AG09319 (cell line): ENCODE results near the gene HK1.

Experiments
- DNase-seq: peaks from one replicate; pipeline ENCODE4 v3.0.0-alpha.2; 2010; ENCODE audit warnings: low read depth; ENCODE audit errors: extremely low read depth
- TF ChIP-seq, protein P1 (sequence below): IDR thresholded peaks from 2 replicates; pipeline ENCODE4 v1.5.1; 2011; ENCODE audit warnings: low read depth, mild to moderate bottlenecking, inconsistent platforms, low read length, moderate library complexity

Gene HK1

DNA sequence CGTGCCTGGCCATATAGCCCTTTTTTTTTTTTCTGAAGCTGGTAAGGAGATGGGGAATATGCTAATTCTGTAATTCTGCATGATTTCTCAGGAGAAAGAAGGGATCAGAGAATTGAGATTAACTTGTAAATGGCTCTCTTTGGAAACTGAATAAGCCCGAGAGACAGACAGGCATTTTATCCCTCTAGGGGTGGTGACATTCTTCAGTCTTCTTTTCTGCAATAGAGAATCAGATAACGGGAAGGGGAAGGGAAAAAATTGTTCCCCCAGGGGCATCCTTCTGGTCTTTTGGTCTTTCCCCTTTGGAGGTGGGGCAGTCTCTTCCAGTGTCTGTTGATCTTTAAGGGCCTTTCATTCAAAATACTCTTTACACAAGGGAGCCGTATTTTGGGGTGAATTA is 34.2 kb downstream of the HK1 start:
- TF ChIP-seq, protein P1, sequence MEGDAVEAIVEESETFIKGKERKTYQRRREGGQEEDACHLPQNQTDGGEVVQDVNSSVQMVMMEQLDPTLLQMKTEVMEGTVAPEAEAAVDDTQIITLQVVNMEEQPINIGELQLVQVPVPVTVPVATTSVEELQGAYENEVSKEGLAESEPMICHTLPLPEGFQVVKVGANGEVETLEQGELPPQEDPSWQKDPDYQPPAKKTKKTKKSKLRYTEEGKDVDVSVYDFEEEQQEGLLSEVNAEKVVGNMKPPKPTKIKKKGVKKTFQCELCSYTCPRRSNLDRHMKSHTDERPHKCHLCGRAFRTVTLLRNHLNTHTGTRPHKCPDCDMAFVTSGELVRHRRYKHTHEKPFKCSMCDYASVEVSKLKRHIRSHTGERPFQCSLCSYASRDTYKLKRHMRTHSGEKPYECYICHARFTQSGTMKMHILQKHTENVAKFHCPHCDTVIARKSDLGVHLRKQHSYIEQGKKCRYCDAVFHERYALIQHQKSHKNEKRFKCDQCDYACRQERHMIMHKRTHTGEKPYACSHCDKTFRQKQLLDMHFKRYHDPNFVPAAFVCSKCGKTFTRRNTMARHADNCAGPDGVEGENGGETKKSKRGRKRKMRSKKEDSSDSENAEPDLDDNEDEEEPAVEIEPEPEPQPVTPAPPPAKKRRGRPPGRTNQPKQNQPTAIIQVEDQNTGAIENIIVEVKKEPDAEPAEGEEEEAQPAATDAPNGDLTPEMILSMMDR = no peak
- DNase-seq = no peak

DNA sequence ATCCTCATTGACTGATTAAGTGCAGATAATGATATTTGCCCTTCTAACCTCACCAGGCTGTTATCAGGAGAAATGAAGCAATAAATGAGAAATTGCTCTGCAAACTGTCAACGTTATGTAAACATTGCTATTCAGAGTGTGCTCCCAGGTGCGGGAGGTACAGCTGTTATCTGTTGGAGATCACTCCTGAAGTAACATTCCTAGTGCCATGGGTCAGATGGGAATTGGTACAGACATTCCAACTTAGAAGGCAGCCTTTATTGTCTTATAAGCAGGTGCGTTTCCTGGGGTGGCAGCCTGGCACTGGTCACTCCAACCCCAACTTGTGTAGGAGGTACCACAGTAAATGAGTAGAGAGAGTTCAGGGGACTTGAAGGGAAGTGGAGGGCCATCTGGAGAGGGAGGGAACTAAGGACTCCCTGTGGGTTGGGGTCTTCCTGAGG is 36.8 kb downstream of the HK1 start:
- DNase-seq = no peak
- TF ChIP-seq, protein P1 = no peak

DNA sequence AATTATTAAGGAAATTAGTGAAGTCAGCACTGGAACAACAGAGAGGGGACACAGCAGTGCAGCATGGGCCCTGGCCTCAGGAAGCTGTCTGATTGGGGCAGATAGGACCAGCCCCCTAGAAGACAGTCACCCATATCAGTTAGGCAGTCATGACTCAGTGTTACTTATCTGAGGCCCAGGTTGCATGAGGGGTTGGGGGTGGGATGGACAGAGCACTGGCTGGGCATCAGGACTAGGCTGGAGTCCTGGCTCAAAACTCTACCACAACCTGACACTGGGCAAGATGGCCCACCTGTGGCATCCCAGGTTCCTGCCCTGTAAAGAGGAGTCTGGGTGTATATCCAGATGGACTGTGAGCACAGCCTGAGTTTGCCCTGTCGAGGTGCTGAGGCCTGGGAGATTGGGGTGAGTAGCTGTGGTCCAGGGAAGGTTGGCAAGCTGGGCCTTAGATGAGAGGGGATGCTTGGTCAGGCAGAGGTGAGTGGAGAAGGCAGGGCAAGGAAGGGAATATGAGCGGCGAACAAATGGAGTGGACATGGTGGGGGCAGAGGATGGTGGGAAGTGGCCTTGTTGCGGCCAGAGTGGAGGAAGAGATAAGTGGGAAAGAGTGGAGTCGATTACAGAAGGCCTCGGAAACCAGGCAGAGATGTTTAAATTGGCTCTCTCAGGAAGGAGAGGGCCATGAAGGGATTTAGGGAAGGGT is 37.5 kb downstream of the HK1 start:
- TF ChIP-seq, protein P1 = no peak
- DNase-seq = no peak

DNA sequence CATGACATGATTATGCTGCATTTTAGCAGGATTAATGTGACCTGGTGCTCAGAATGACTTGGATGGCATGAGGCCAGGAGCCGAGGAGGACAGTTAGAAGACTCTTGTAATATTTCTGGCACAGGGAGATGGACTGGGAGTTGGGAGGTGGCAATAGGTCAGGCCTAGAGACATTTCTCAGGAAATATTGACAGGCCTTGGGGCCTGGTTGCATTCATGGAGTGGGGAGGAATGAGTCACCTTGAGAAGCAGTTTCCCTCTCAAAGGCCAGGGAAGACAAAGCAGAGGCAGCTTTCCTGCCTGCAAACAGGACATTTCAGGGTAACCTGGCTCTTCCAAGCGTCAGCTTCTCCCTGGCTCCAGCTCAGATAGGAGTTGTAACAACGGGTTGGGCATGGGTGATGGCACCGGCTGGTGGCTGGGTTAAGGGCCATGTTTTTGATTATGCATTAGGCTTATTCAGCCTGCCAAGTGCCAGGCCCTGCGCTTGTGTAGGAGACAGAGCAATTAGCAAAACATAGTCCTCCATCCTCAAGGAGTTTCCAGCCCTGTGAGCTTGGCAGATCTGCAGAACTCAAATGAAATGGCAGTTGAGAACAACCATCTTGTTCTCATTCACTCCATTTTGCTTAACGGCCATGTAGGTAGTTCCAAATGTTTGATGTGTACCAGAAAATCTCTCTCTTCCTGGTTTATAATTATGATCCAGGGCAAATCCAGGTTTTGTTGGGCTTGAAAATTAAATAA is 38.2 kb downstream of the HK1 start:
- no peak for DNase-seq
- TF ChIP-seq, protein P1 = no peak

DNA sequence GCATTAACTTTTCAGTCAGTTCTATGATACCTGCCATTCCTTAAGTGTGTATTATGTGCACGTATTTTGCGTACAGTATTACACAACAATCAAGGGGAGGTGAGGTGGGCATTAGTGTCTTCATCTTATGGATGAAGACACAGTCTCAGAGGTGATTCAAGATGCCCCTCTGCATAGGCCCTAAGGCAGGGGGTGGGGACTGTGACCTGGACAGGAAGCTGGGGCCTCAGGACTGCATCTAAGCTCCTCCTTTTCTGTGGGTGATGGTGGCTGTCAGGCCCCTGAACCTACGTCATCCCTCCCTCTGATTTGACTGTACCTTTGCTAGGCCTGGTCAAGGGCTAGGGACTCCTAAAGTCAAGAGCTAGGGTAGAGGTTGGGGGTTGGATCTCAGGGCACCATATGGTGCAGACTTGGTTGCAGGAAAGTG is 38.9 kb downstream of the HK1 start:
- TF ChIP-seq, protein P1 = no peak
- DNase-seq = no peak

DNA sequence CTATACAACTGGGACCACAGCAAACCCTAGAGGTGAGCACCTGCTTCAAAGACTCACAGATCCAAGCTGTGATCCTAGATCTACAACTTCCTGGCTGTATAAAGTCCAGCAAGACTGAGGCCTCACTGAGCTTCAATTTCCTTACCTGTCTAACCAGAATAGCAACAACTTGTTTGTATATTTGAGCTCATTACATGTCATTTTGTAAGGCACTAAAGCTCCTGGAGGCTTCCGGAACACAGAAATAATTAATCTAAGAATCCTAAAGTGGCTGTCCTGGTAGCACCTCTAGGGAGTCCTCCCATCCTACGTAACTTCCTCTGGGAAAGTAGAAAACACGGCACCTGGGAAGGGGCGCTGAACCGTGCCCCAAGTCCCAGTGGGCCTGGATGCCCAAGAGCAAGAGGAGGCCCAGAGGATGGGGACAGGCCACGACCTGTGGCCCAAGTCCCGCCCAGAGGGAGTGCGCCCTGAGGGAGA is 39.4 kb downstream of the HK1 start:
- DNase-seq = no peak
- TF ChIP-seq, protein P1 = no peak
